SU-DHL-6 (cell line): Measurements from ENCODE around the gene TP53BP1.

Experiments
- EZH2phosphoT487 ChIP-seq: fragments of 200-600 bp; sonication (generic), shearing (Covaris generic); conservative IDR thresholded peaks from 2 replicates; pipeline ENCODE4 v1.6.1; 2018; ENCODE audit warnings: mild to moderate bottlenecking, antibody characterized with exemption, low read length, moderate library complexity, mixed read lengths
- TF ChIP-seq, protein P1 (sequence below): fragments of 200-600 bp; sonication (generic); IDR thresholded peaks from one replicate; pipeline ENCODE4 v1.5.1; 2017; ENCODE audit warnings: antibody characterized with exemption, mild to moderate bottlenecking, low read length, moderate library complexity; ENCODE audit not compliant: insufficient read depth, poor library complexity, severe bottlenecking

DNA sequence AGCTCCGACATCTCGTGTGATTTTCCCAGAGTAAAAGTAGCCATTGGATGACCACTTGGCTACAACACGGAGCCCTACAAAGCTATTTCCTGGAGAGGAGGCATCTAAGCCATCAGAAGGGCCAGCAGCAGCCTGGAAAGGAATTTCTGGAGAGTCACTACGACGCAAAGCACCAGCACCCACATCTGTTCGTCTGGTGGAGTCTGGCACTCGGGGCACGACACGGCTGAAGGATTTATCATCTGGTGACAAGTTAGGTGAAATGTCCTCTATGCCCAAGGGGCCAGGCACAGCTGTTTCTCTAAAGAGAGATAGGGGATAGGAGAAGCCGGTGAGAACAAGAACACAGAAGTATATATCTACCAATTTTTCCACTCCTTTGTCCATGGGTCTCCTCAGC, 72.5 kb downstream of the TP53BP1 start:
- TF ChIP-seq, protein P1, sequence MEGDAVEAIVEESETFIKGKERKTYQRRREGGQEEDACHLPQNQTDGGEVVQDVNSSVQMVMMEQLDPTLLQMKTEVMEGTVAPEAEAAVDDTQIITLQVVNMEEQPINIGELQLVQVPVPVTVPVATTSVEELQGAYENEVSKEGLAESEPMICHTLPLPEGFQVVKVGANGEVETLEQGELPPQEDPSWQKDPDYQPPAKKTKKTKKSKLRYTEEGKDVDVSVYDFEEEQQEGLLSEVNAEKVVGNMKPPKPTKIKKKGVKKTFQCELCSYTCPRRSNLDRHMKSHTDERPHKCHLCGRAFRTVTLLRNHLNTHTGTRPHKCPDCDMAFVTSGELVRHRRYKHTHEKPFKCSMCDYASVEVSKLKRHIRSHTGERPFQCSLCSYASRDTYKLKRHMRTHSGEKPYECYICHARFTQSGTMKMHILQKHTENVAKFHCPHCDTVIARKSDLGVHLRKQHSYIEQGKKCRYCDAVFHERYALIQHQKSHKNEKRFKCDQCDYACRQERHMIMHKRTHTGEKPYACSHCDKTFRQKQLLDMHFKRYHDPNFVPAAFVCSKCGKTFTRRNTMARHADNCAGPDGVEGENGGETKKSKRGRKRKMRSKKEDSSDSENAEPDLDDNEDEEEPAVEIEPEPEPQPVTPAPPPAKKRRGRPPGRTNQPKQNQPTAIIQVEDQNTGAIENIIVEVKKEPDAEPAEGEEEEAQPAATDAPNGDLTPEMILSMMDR: no peak
- no peak for TF ChIP-seq EZH2phosphoT487
